Measurements from ENCODE around the gene TGFBR3.

The TGFBR3 gene

DNA sequence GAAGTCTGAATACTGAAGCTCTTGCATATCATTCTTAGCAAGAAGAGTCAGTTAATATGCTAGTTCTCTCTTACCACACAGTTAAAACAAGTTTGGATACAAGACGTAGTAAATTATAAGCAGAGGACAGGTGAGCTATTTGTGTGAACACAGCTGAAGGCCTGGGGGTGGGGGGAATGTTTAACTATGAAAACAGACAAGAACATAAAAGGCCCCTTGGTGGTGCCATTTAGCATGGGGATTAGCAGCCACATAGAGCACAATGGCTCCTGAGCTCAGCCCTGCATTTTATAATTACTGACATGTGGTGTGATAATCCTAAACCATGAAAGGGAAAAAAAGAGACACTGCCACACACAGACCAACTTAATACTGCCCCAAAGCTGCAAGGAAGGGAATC, 94.8 kb downstream of the TGFBR3 start:
- H3K23ac ChIP-seq (ENCODE audit: low read length in 2 of 2), result no peak overlapping the region
- WGBS, result 78% methylated on average over 1 of the region's 1 CpG
- no peak overlapping the region for H3K4me2 ChIP-seq (ENCODE audit: low read length, poor library complexity, severe bottlenecking)
- H2BK15ac ChIP-seq (ENCODE audit: low read depth, poor library complexity, severe bottlenecking), result no peak overlapping the region
- peak overlapping the region in 1 of 2 experiments; percentile 61 for H3K18ac ChIP-seq (ENCODE audit: low read depth in 1 of 2, low read length in 2 of 2)
- H2BK12ac ChIP-seq (ENCODE audit: low read length in 2 of 2), result peak overlapping the region in 1 of 2 experiments; percentile 38
- H3K14ac ChIP-seq (ENCODE audit: low read length in 2 of 2), result no peak overlapping the region
- peak overlapping the region; percentile 56 for H3K9ac ChIP-seq (ENCODE audit: low read length)
- H4K8ac ChIP-seq (ENCODE audit: low read length), result no peak overlapping the region
- no peaks in the 10 kb centered on the region for H3K4me1 ChIP-seq (ENCODE audit: control insufficient read depth, insufficient read depth, low read depth, low read length)
- H2AFZ ChIP-seq (ENCODE audit: low read depth, low read length), result no peak overlapping the region
- no peak overlapping the region for H2BK5ac ChIP-seq (ENCODE audit: low read depth, low read length, poor library complexity, severe bottlenecking)
- peaks cover 5% of the 10 kb centered on the region for H3K79me1 ChIP-seq (replicated peaks; ENCODE audit: low read length, poor library complexity, severe bottlenecking)
- H3K4me3 ChIP-seq (ENCODE audit: insufficient read depth in 1 of 2, low read depth in 1 of 2, low read length in 2 of 2), result no peak overlapping the region
- H3K27ac ChIP-seq (ENCODE audit: low read length, poor library complexity, severe bottlenecking), result no peak overlapping the region
- H2BK120ac ChIP-seq (ENCODE audit: low read depth, low read length), result no peak overlapping the region
- H3K36me3 ChIP-seq (ENCODE audit: control insufficient read depth in 1 of 2, insufficient read depth in 2 of 2, low read depth in 1 of 2, low read length in 2 of 2), result peaks cover 0 to 89% of the 10 kb centered on the region in 2 experiments
- H4K91ac ChIP-seq (ENCODE audit: low read length), result no peak overlapping the region
- H2AK5ac ChIP-seq (ENCODE audit: low read length, severe bottlenecking), result no peak overlapping the region
- H3K27me3 ChIP-seq (ENCODE audit: control insufficient read depth in 1 of 2, insufficient read depth in 1 of 2, low read length in 2 of 2), result no peaks in the 10 kb centered on the region
- DNase-seq, result no peak
- no peak overlapping the region for H3K4ac ChIP-seq (ENCODE audit: low read depth in 1 of 2, low read length in 2 of 2)
- H3K9me3 ChIP-seq (ENCODE audit: control insufficient read depth, low read length), result no peaks in the 10 kb centered on the region

DNA sequence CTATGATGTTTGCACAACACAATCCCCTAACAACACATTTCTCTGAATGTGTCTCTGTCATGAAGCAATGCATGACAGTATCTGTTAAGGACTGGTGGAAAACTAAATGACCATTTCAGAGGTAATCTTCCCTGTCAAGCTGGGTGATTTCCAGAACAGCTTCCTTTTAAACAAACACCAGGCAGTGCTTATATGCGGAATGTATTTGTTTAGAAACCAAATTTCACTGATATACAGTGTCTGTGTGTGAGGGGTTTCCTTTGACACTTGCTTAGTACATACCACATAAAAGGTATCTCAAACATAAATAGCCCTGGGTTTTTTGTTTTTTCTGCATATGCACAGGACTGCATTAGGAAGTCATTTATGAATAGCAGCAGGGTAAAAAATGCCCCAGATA, 95.6 kb downstream of the TGFBR3 start:
- Histone ChIP-seq H2BK12ac (ENCODE audit: low read length in 2 of 2) (no peak overlapping the region), H2AK5ac (ENCODE audit: low read length, severe bottlenecking) (no peak overlapping the region), H3K23ac (ENCODE audit: low read length in 2 of 2) (no peak overlapping the region), H2BK120ac (ENCODE audit: low read depth, low read length) (no peak overlapping the region), H3K4ac (ENCODE audit: low read depth in 1 of 2, low read length in 2 of 2) (no peak overlapping the region), H3K79me1 (replicated peaks; ENCODE audit: low read length, poor library complexity, severe bottlenecking) (peaks cover 5% of the 10 kb centered on the region), H2AFZ (ENCODE audit: low read depth, low read length) (no peak overlapping the region), H3K9me3 (ENCODE audit: control insufficient read depth, low read length) (no peaks in the 10 kb centered on the region), H3K36me3 (ENCODE audit: control insufficient read depth in 1 of 2, insufficient read depth in 2 of 2, low read depth in 1 of 2, low read length in 2 of 2) (peaks cover 0 to 89% of the 10 kb centered on the region in 2 experiments), H3K18ac (ENCODE audit: low read depth in 1 of 2, low read length in 2 of 2) (no peak overlapping the region), H3K4me2 (ENCODE audit: low read length, poor library complexity, severe bottlenecking) (no peak overlapping the region), H4K91ac (ENCODE audit: low read length) (no peak overlapping the region), H3K4me1 (ENCODE audit: control insufficient read depth, insufficient read depth, low read depth, low read length) (no peaks in the 10 kb centered on the region), H4K8ac (ENCODE audit: low read length) (no peak overlapping the region), H2BK5ac (ENCODE audit: low read depth, low read length, poor library complexity, severe bottlenecking) (no peak overlapping the region), H3K27me3 (ENCODE audit: control insufficient read depth in 1 of 2, insufficient read depth in 1 of 2, low read length in 2 of 2) (no peaks in the 10 kb centered on the region), H3K4me3 (ENCODE audit: insufficient read depth in 1 of 2, low read depth in 1 of 2, low read length in 2 of 2) (no peak overlapping the region), H3K14ac (ENCODE audit: low read length in 2 of 2) (no peak overlapping the region), H2BK15ac (ENCODE audit: low read depth, poor library complexity, severe bottlenecking) (no peak overlapping the region), H3K27ac (ENCODE audit: low read length, poor library complexity, severe bottlenecking) (no peak overlapping the region), H3K9ac (ENCODE audit: low read length) (peak overlapping the region; percentile 56)
- DNase-seq, result peak; percentile 65
- WGBS, result no CpG with 5 or more reads among the region's 1 CpG

- Histone ChIP-seq H2BK120ac (ENCODE audit: low read depth, low read length) (no peak overlapping the region), H3K4me1 (ENCODE audit: control insufficient read depth, insufficient read depth, low read depth, low read length) (no peaks in the 10 kb centered on the region), H2BK12ac (ENCODE audit: low read length in 2 of 2) (peak overlapping the region in 1 of 2 experiments; percentile 13), H4K8ac (ENCODE audit: low read length) (no peak overlapping the region), H3K9me3 (ENCODE audit: control insufficient read depth, low read length) (no peaks in the 10 kb centered on the region), H3K79me1 (replicated peaks; ENCODE audit: low read length, poor library complexity, severe bottlenecking) (peaks cover 5% of the 10 kb centered on the region), H2AFZ (ENCODE audit: low read depth, low read length) (no peak overlapping the region), H3K23ac (ENCODE audit: low read length in 2 of 2) (no peak overlapping the region), H4K91ac (ENCODE audit: low read length) (no peak overlapping the region), H3K18ac (ENCODE audit: low read depth in 1 of 2, low read length in 2 of 2) (no peak overlapping the region), H3K14ac (ENCODE audit: low read length in 2 of 2) (no peak overlapping the region), H3K27ac (ENCODE audit: low read length, poor library complexity, severe bottlenecking) (no peak overlapping the region), H3K4me3 (ENCODE audit: insufficient read depth in 1 of 2, low read depth in 1 of 2, low read length in 2 of 2) (no peak overlapping the region), H2AK5ac (ENCODE audit: low read length, severe bottlenecking) (no peak overlapping the region), H3K27me3 (ENCODE audit: control insufficient read depth in 1 of 2, insufficient read depth in 1 of 2, low read length in 2 of 2) (no peaks in the 10 kb centered on the region), H2BK15ac (ENCODE audit: low read depth, poor library complexity, severe bottlenecking) (no peak overlapping the region), H3K4me2 (ENCODE audit: low read length, poor library complexity, severe bottlenecking) (no peak overlapping the region), H2BK5ac (ENCODE audit: low read depth, low read length, poor library complexity, severe bottlenecking) (no peak overlapping the region), H3K4ac (ENCODE audit: low read depth in 1 of 2, low read length in 2 of 2) (no peak overlapping the region), H3K9ac (ENCODE audit: low read length) (peak overlapping the region; percentile 60), H3K36me3 (ENCODE audit: control insufficient read depth in 1 of 2, insufficient read depth in 2 of 2, low read depth in 1 of 2, low read length in 2 of 2) (peaks cover 0 to 88% of the 10 kb centered on the region in 2 experiments)
- 66% methylated on average over 11 of the region's 12 CpGs for WGBS
- DNase-seq, result no peak
Measured at GRCh38 chr1:91789273-91789997, 96.5 kb downstream of the TGFBR3 start.

DNA sequence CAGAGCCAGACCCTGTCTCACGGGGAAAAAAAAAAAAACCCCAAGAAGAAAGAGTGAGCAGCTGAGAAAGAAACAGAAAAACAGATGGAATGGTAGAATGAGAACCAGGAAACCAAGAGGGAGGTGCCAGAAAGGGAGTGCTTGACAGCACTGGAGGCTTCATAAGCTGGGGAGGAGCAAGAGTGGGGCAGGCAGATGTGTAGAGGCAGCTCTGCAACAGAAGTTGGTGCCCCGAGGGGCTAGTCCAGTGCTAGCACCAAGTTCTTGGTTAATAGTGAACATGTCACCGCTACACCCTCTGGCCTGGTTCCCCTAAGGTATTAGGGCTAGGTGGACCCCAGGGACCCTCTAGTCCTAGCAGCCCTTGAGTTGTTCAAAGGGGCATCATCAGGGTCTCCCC, 98.0 kb downstream of the TGFBR3 start:
- Histone ChIP-seq H3K14ac (ENCODE audit: low read length in 2 of 2) (no peak overlapping the region), H3K36me3 (ENCODE audit: control insufficient read depth in 1 of 2, insufficient read depth in 2 of 2, low read depth in 1 of 2, low read length in 2 of 2) (peaks cover 0 to 82% of the 10 kb centered on the region in 2 experiments), H3K79me1 (replicated peaks; ENCODE audit: low read length, poor library complexity, severe bottlenecking) (peaks cover 8% of the 10 kb centered on the region), H4K8ac (ENCODE audit: low read length) (no peak overlapping the region), H3K9me3 (ENCODE audit: control insufficient read depth, low read length) (no peaks in the 10 kb centered on the region), H3K4me1 (ENCODE audit: control insufficient read depth, insufficient read depth, low read depth, low read length) (peaks cover 2% of the 10 kb centered on the region), H3K9ac (ENCODE audit: low read length) (peak overlapping the region; percentile 44), H2BK15ac (ENCODE audit: low read depth, poor library complexity, severe bottlenecking) (no peak overlapping the region), H2BK120ac (ENCODE audit: low read depth, low read length) (no peak overlapping the region), H3K4me3 (ENCODE audit: insufficient read depth in 1 of 2, low read depth in 1 of 2, low read length in 2 of 2) (no peak overlapping the region), H3K27ac (ENCODE audit: low read length, poor library complexity, severe bottlenecking) (no peak overlapping the region), H2BK12ac (ENCODE audit: low read length in 2 of 2) (peak overlapping the region in 1 of 2 experiments; percentile 31), H2BK5ac (ENCODE audit: low read depth, low read length, poor library complexity, severe bottlenecking) (no peak overlapping the region), H3K27me3 (ENCODE audit: control insufficient read depth in 1 of 2, insufficient read depth in 1 of 2, low read length in 2 of 2) (no peaks in the 10 kb centered on the region), H3K18ac (ENCODE audit: low read depth in 1 of 2, low read length in 2 of 2) (peak overlapping the region in 1 of 2 experiments; percentile 54), H4K91ac (ENCODE audit: low read length) (no peak overlapping the region), H3K4ac (ENCODE audit: low read depth in 1 of 2, low read length in 2 of 2) (no peak overlapping the region), H2AFZ (ENCODE audit: low read depth, low read length) (no peak overlapping the region), H2AK5ac (ENCODE audit: low read length, severe bottlenecking) (no peak overlapping the region), H3K23ac (ENCODE audit: low read length in 2 of 2) (no peak overlapping the region), H3K4me2 (ENCODE audit: low read length, poor library complexity, severe bottlenecking) (no peak overlapping the region)
- DNase-seq, result no peak
- WGBS, result 95% methylated on average over 3 of the region's 3 CpGs

Data from mesenchymal stem cell (in vitro differentiated cells and primary cell).